GM06990 (cell line): ENCODE results near the gene FAM120A.

ENCODE experiments used
- DNase-seq: peaks from one replicate; pipeline ENCODE4 v3.0.0-alpha.2; 2011; ENCODE audit not compliant: insufficient read length; ENCODE audit errors: extremely low read depth
- H3K27me3 ChIP-seq: replicated peaks from 2 replicates; pipeline ENCODE4 v1.6.0; 2011; ENCODE audit warnings: low read length; ENCODE audit not compliant: control insufficient read depth, insufficient read depth
- H3K36me3 ChIP-seq: 2 replicates; pipeline ENCODE4 v1.5.1; 2011; ENCODE audit warnings: low read length; ENCODE audit not compliant: control insufficient read depth, insufficient read depth
- H3K4me3 ChIP-seq: replicated peaks from 2 replicates; pipeline ENCODE4 v1.5.1; 2011; ENCODE audit warnings: low read depth, mild to moderate bottlenecking, control low read depth, low read length
- CTCF ChIP-seq: IDR thresholded peaks from 2 replicates; pipeline ENCODE4 v1.5.1; 2011; ENCODE audit warnings: low read length, control low read depth, mild to moderate bottlenecking, inconsistent platforms; ENCODE audit not compliant: insufficient read depth, poor library complexity, severe bottlenecking

FAM120A gene

GRCh38 chr9:93440896-93441580 is 10.4 kb upstream of the FAM120A start:
- TF ChIP-seq CTCF = no peak
- Histone ChIP-seq H3K4me3 (no peak overlapping the region), H3K27me3 (no peaks in the 10 kb centered on the region), H3K36me3 (peaks cover 2% of the 10 kb centered on the region)
- DNase-seq = no peak

- no peak for TF ChIP-seq CTCF
- no peak for DNase-seq
- Histone ChIP-seq H3K27me3 (no peaks in the 10 kb centered on the region), H3K4me3 (no peak overlapping the region), H3K36me3 (peaks cover 9% of the 10 kb centered on the region)
Measured at GRCh38 chr9:93446073-93446472, 5.4 kb upstream of the FAM120A start.

GRCh38 chr9:93447655-93448054 is 3.8 kb upstream of the FAM120A start:
- DNase-seq = no peak
- Histone ChIP-seq H3K4me3 (no peak overlapping the region), H3K27me3 (no peaks in the 10 kb centered on the region), H3K36me3 (peaks cover 9% of the 10 kb centered on the region)
- no peak for TF ChIP-seq CTCF

GRCh38 chr9:93451849-93452709 is 594 bp downstream of the FAM120A start:
- Histone ChIP-seq H3K4me3 (peak overlapping the region; percentile 93), H3K36me3 (peaks cover 2% of the 10 kb centered on the region), H3K27me3 (no peaks in the 10 kb centered on the region)
- no peak for TF ChIP-seq CTCF
- DNase-seq = peak; percentile 66

GRCh38 chr9:93452710-93453046 is 1.2 kb downstream of the FAM120A start:
- no peak for TF ChIP-seq CTCF
- DNase-seq = no peak
- Histone ChIP-seq H3K27me3 (no peaks in the 10 kb centered on the region), H3K36me3 (no peaks in the 10 kb centered on the region; the same call in 1 of the 2 replicates), H3K4me3 (peak overlapping the region; percentile 93)
